Endothelial cell of umbilical vein (primary cell): Measurements from ENCODE around the gene KCTD5.

Experiments
- EZH2 ChIP-seq: IDR thresholded peaks from 2 replicates; pipeline ENCODE4 v1.6.1; 2012; ENCODE audit warnings: borderline replicate concordance, low read depth, mild to moderate bottlenecking, moderate library complexity, low read length, inconsistent platforms; ENCODE audit not compliant: severe bottlenecking
- FOS ChIP-seq: IDR thresholded peaks from 2 replicates; pipeline ENCODE4 v1.6.1; 2011; ENCODE audit warnings: mild to moderate bottlenecking, low read length, moderate library complexity, borderline replicate concordance; ENCODE audit not compliant: insufficient read depth
- POLR2AphosphoS5 ChIP-seq: IDR thresholded peaks from 2 replicates; pipeline ENCODE4 v1.6.1; 2012; ENCODE audit warnings: low read depth, mild to moderate bottlenecking, control low read depth, low read length, moderate library complexity; ENCODE audit not compliant: insufficient read depth
- TF ChIP-seq, protein P1 (sequence below), 2 donors: IDR thresholded peaks; 1 replicate in 1 of 2; 2 replicates in 1 of 2; pipeline ENCODE4 v1.5.1; 2011; ENCODE audit warnings: low read length in 2 of 2, mild to moderate bottlenecking in 2 of 2, moderate library complexity in 2 of 2, control low read depth in 1 of 2, inconsistent platforms in 1 of 2, low read depth in 1 of 2; ENCODE audit not compliant: insufficient read depth in 1 of 2; ENCODE audit errors: extremely low read depth in 1 of 2

DNA sequence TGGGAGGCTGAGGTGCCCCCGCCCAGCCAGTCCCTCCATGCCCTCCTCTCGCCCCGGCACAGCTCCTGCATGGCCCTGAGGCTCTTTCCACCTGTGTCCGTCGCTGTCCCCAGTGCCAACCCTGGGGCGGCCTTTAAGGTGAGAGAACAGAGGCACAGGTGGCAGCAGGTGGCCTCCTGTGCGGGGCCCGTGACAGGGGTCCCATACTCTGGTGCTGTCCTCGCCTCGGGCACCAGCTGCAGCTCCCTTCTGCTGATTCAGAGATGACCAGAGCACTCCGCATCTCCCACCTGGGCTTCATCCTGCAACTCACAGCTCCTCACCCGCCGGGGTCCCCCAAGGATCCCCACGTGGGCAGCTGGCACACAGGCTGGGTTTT, 29.7 kb downstream of the KCTD5 start:
- no peak for TF ChIP-seq EZH2
- TF ChIP-seq, protein P1, sequence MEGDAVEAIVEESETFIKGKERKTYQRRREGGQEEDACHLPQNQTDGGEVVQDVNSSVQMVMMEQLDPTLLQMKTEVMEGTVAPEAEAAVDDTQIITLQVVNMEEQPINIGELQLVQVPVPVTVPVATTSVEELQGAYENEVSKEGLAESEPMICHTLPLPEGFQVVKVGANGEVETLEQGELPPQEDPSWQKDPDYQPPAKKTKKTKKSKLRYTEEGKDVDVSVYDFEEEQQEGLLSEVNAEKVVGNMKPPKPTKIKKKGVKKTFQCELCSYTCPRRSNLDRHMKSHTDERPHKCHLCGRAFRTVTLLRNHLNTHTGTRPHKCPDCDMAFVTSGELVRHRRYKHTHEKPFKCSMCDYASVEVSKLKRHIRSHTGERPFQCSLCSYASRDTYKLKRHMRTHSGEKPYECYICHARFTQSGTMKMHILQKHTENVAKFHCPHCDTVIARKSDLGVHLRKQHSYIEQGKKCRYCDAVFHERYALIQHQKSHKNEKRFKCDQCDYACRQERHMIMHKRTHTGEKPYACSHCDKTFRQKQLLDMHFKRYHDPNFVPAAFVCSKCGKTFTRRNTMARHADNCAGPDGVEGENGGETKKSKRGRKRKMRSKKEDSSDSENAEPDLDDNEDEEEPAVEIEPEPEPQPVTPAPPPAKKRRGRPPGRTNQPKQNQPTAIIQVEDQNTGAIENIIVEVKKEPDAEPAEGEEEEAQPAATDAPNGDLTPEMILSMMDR (IDR thresholded peaks at IDR 0.05; ENCODE audit: extremely low read depth in 1 of 2, insufficient read depth in 1 of 2, low read depth in 1 of 2, low read length in 2 of 2) = no peak
- TF ChIP-seq FOS = no peak
- TF ChIP-seq POLR2AphosphoS5 = no peak
